Measurements from ENCODE around the gene OPN5.
A peak's percentile ranks its signal among the peaks of the same experiment; 100 is the strongest.

OPN5 gene

GRCh38 chr6:47759364-47759763 lies 22.5 kb upstream of the OPN5 start:
- Histone ChIP-seq H3K4me1 (ENCODE audit: insufficient read depth, low read length) (no peaks in the 10 kb centered on the region), H3K27me3 (ENCODE audit: control insufficient read depth in 1 of 2, insufficient read depth in 2 of 2, low read length in 2 of 2) (no peaks in the 10 kb centered on the region), H3K9me3 (ENCODE audit: low read length) (no peaks in the 10 kb centered on the region), H3K27ac (ENCODE audit: low read depth, low read length) (no peak overlapping the region), H3K4me3 (ENCODE audit: low read depth in 1 of 2, low read length in 2 of 2) (no peak overlapping the region), H3K9ac (ENCODE audit: low read length) (no peak overlapping the region), H3K36me3 (ENCODE audit: insufficient read depth, low read length) (no peaks in the 10 kb centered on the region)

GRCh38 chr6:47762502-47762901 lies 19.3 kb upstream of the OPN5 start:
- Histone ChIP-seq H3K4me3 (ENCODE audit: low read depth in 1 of 2, low read length in 2 of 2) (no peak overlapping the region), H3K4me1 (ENCODE audit: insufficient read depth, low read length) (no peaks in the 10 kb centered on the region), H3K27ac (ENCODE audit: low read depth, low read length) (no peak overlapping the region), H3K27me3 (ENCODE audit: control insufficient read depth in 1 of 2, insufficient read depth in 2 of 2, low read length in 2 of 2) (no peaks in the 10 kb centered on the region), H3K9me3 (ENCODE audit: low read length) (no peaks in the 10 kb centered on the region), H3K9ac (ENCODE audit: low read length) (no peak overlapping the region), H3K36me3 (ENCODE audit: insufficient read depth, low read length) (no peaks in the 10 kb centered on the region)

- Histone ChIP-seq H3K36me3 (ENCODE audit: insufficient read depth, low read length) (no peaks in the 10 kb centered on the region), H3K27ac (ENCODE audit: low read depth, low read length) (no peak overlapping the region), H3K27me3 (ENCODE audit: control insufficient read depth in 1 of 2, insufficient read depth in 2 of 2, low read length in 2 of 2) (no peaks in the 10 kb centered on the region), H3K4me1 (ENCODE audit: insufficient read depth, low read length) (no peaks in the 10 kb centered on the region), H3K9me3 (ENCODE audit: low read length) (no peaks in the 10 kb centered on the region), H3K9ac (ENCODE audit: low read length) (no peak overlapping the region), H3K4me3 (ENCODE audit: low read depth in 1 of 2, low read length in 2 of 2) (no peak overlapping the region)
These were observed 15.4 kb upstream of the OPN5 start for GRCh38 chr6:47766445-47766844.

GRCh38 chr6:47767102-47767501 lies 14.7 kb upstream of the OPN5 start:
- Histone ChIP-seq H3K27ac (ENCODE audit: low read depth, low read length) (no peak overlapping the region), H3K9me3 (ENCODE audit: low read length) (no peaks in the 10 kb centered on the region), H3K9ac (ENCODE audit: low read length) (no peak overlapping the region), H3K27me3 (ENCODE audit: control insufficient read depth in 1 of 2, insufficient read depth in 2 of 2, low read length in 2 of 2) (no peaks in the 10 kb centered on the region), H3K4me3 (ENCODE audit: low read depth in 1 of 2, low read length in 2 of 2) (no peak overlapping the region), H3K36me3 (ENCODE audit: insufficient read depth, low read length) (no peaks in the 10 kb centered on the region), H3K4me1 (ENCODE audit: insufficient read depth, low read length) (no peaks in the 10 kb centered on the region)

- Histone ChIP-seq H3K27ac (ENCODE audit: low read depth, low read length) (no peak overlapping the region), H3K36me3 (ENCODE audit: insufficient read depth, low read length) (no peaks in the 10 kb centered on the region), H3K4me1 (ENCODE audit: insufficient read depth, low read length) (no peaks in the 10 kb centered on the region), H3K9me3 (ENCODE audit: low read length) (no peaks in the 10 kb centered on the region), H3K27me3 (ENCODE audit: control insufficient read depth in 1 of 2, insufficient read depth in 2 of 2, low read length in 2 of 2) (no peaks in the 10 kb centered on the region), H3K9ac (ENCODE audit: low read length) (no peak overlapping the region), H3K4me3 (ENCODE audit: low read depth in 1 of 2, low read length in 2 of 2) (no peak overlapping the region)
These were observed 11.8 kb upstream of the OPN5 start for GRCh38 chr6:47769982-47770381.

- Histone ChIP-seq H3K36me3 (ENCODE audit: insufficient read depth, low read length) (no peaks in the 10 kb centered on the region), H3K9me3 (ENCODE audit: low read length) (no peaks in the 10 kb centered on the region), H3K4me1 (ENCODE audit: insufficient read depth, low read length) (no peaks in the 10 kb centered on the region), H3K27me3 (ENCODE audit: control insufficient read depth in 1 of 2, insufficient read depth in 2 of 2, low read length in 2 of 2) (no peaks in the 10 kb centered on the region), H3K4me3 (ENCODE audit: low read depth in 1 of 2, low read length in 2 of 2) (no peak overlapping the region), H3K27ac (ENCODE audit: low read depth, low read length) (no peak overlapping the region), H3K9ac (ENCODE audit: low read length) (no peak overlapping the region)
These were observed 9.5 kb upstream of the OPN5 start for GRCh38 chr6:47772359-47772758.

- Histone ChIP-seq H3K4me1 (ENCODE audit: insufficient read depth, low read length) (no peaks in the 10 kb centered on the region), H3K27me3 (ENCODE audit: control insufficient read depth in 1 of 2, insufficient read depth in 2 of 2, low read length in 2 of 2) (no peaks in the 10 kb centered on the region), H3K4me3 (ENCODE audit: low read depth in 1 of 2, low read length in 2 of 2) (no peak overlapping the region), H3K9me3 (ENCODE audit: low read length) (no peaks in the 10 kb centered on the region), H3K9ac (ENCODE audit: low read length) (no peak overlapping the region), H3K36me3 (ENCODE audit: insufficient read depth, low read length) (no peaks in the 10 kb centered on the region), H3K27ac (ENCODE audit: low read depth, low read length) (no peak overlapping the region)
These were observed 8.8 kb upstream of the OPN5 start for GRCh38 chr6:47773005-47773404.

- H3K9me3 ChIP-seq (ENCODE audit: low read length), result no peaks in the 10 kb centered on the region
- no peaks in the 10 kb centered on the region for H3K27me3 ChIP-seq (ENCODE audit: control insufficient read depth in 1 of 2, insufficient read depth in 2 of 2, low read length in 2 of 2)
- H3K4me1 ChIP-seq (ENCODE audit: insufficient read depth, low read length), result no peaks in the 10 kb centered on the region
- H3K36me3 ChIP-seq (ENCODE audit: insufficient read depth, low read length), result no peaks in the 10 kb centered on the region
- H3K9ac ChIP-seq (ENCODE audit: low read length), result no peak overlapping the region
- no peak overlapping the region for H3K4me3 ChIP-seq (ENCODE audit: low read depth in 1 of 2, low read length in 2 of 2)
- no peak overlapping the region for H3K27ac ChIP-seq (ENCODE audit: low read depth, low read length)
These were observed 1.1 kb upstream of the OPN5 start for GRCh38 chr6:47780510-47781356.

GRCh38 chr6:47785182-47785581 lies 3.4 kb downstream of the OPN5 start:
- Histone ChIP-seq H3K27ac (ENCODE audit: low read depth, low read length) (no peak overlapping the region), H3K9me3 (ENCODE audit: low read length) (no peaks in the 10 kb centered on the region), H3K27me3 (ENCODE audit: control insufficient read depth in 1 of 2, insufficient read depth in 2 of 2, low read length in 2 of 2) (peaks cover 0 to 4% of the 10 kb centered on the region in 2 donors), H3K4me1 (ENCODE audit: insufficient read depth, low read length) (peaks cover 7% of the 10 kb centered on the region), H3K36me3 (ENCODE audit: insufficient read depth, low read length) (no peaks in the 10 kb centered on the region), H3K9ac (ENCODE audit: low read length) (no peak overlapping the region), H3K4me3 (ENCODE audit: low read depth in 1 of 2, low read length in 2 of 2) (no peak overlapping the region)

- H3K27ac ChIP-seq (ENCODE audit: low read depth, low read length), result no peak overlapping the region
- H3K4me3 ChIP-seq (ENCODE audit: low read depth in 1 of 2, low read length in 2 of 2), result peak overlapping the region in 1 of 2 donors; percentile 37
These were observed 6.0 kb downstream of the OPN5 start for GRCh38 chr6:47787620-47788497.

GRCh38 chr6:47788498-47788884 lies 6.7 kb downstream of the OPN5 start:
- peaks cover 7% of the 10 kb centered on the region for H3K4me1 ChIP-seq (ENCODE audit: insufficient read depth, low read length)
- H3K36me3 ChIP-seq (ENCODE audit: insufficient read depth, low read length), result no peaks in the 10 kb centered on the region
- H3K27me3 ChIP-seq (ENCODE audit: control insufficient read depth in 1 of 2, insufficient read depth in 2 of 2, low read length in 2 of 2), result peaks cover 0 to 4% of the 10 kb centered on the region in 2 donors
- no peak overlapping the region for H3K9ac ChIP-seq (ENCODE audit: low read length)
- peak overlapping the region in 1 of 2 donors; percentile 37 for H3K4me3 ChIP-seq (ENCODE audit: low read depth in 1 of 2, low read length in 2 of 2)
- no peak overlapping the region for H3K27ac ChIP-seq (ENCODE audit: low read depth, low read length)
- no peaks in the 10 kb centered on the region for H3K9me3 ChIP-seq (ENCODE audit: low read length)

More at GRCh38 chr6:47787620-47788497, 6.0 kb downstream of the OPN5 start:
- Histone ChIP-seq H3K27me3 (ENCODE audit: control insufficient read depth in 1 of 2, insufficient read depth in 2 of 2, low read length in 2 of 2) (peaks cover 0 to 4% of the 10 kb centered on the region in 2 donors), H3K4me1 (ENCODE audit: insufficient read depth, low read length) (peaks cover 7% of the 10 kb centered on the region), H3K9me3 (ENCODE audit: low read length) (no peaks in the 10 kb centered on the region), H3K36me3 (ENCODE audit: insufficient read depth, low read length) (no peaks in the 10 kb centered on the region), H3K9ac (ENCODE audit: low read length) (no peak overlapping the region)

All from muscle layer of colon (tissue), 2 donors.